Activated naive CD4-positive, alpha-beta T cell treated with anti-CD3 and anti-CD28 coated beads, Interleukin-2, amount 50 U/mL, for 16 hours (primary cell): Measurements from ENCODE around the gene SHFL.

Experiments
- DNase-seq: peaks from one replicate; pipeline ENCODE4 v3.0.0-alpha.2; 2020

Gene SHFL

GRCh38 chr19:10088949-10089554 is 2.9 kb downstream of the SHFL start:
- no peak for DNase-seq

GRCh38 chr19:10089801-10090375 is 3.8 kb downstream of the SHFL start:
- DNase-seq = no peak

- DNase-seq = no peak
Observed at GRCh38 chr19:10091370-10091687, 5.2 kb downstream of the SHFL start.

GRCh38 chr19:10091895-10092641 is 6.0 kb downstream of the SHFL start:
- DNase-seq = no peak

- no peak for DNase-seq
Observed at GRCh38 chr19:10092648-10093294, 6.7 kb downstream of the SHFL start.

GRCh38 chr19:10093295-10094186 is 7.4 kb downstream of the SHFL start:
- no peak for DNase-seq

- DNase-seq = no peak
Observed at GRCh38 chr19:10095622-10095947, 9.5 kb downstream of the SHFL start.

GRCh38 chr19:10095948-10096614 is 10.0 kb downstream of the SHFL start:
- DNase-seq = peak; percentile 87

- no peak for DNase-seq
Observed at GRCh38 chr19:10096615-10096963, 10.5 kb downstream of the SHFL start.

- no peak for DNase-seq
Observed at GRCh38 chr19:10100163-10100785, 14.2 kb downstream of the SHFL start.

- DNase-seq = no peak
Observed at GRCh38 chr19:10102787-10103236, 16.7 kb downstream of the SHFL start.

- no peak for DNase-seq
Observed at GRCh38 chr19:10104130-10104513, 18.0 kb downstream of the SHFL start.

GRCh38 chr19:10104665-10105508 is 18.8 kb downstream of the SHFL start:
- DNase-seq = peak; percentile 67

GRCh38 chr19:10105509-10106099 is 19.5 kb downstream of the SHFL start:
- peak; percentile 82 for DNase-seq

GRCh38 chr19:10106100-10106936 is 20.2 kb downstream of the SHFL start, which contains the start of gene PPAN:
PPAN (plus strand) TSS chr19:10106362; CDS start chr19:10106395, 33 bp downstream.
- DNase-seq = peak; percentile 97

GRCh38 chr19:10107254-10107653 is 21.1 kb downstream of the SHFL start:
- DNase-seq = no peak

GRCh38 chr19:10107817-10108367 is 21.8 kb downstream of the SHFL start:
- no peak for DNase-seq

GRCh38 chr19:10109528-10109927 is 23.4 kb downstream of the SHFL start:
- no peak for DNase-seq
